HCT116 (cell line): Measurements from ENCODE around the gene DLX3. TPM values are rescaled to one million over a fixed set of nuclear protein-coding genes. Genes with fewer than 3 reads are reported as not detected.

Experiments
- ATAC-seq: fragments of 200-7000 bp; cut with Tn5 transposase; 2 replicates; pipeline ENCODE4 v1.9.1; 2020; ENCODE audit warnings: mild to moderate bottlenecking, moderate library complexity
- BruUV-seq: library from RNA; stranded (reverse); fragments of 400-500 nt; replicated peaks from 2 replicates; lab custom pipeline; 2021; lab: Mats Ljungman, UMichigan
- CTCF ChIA-PET: fragments of 300-600 bp; sonication (Branson Sonifier 250); formaldehyde crosslinking; loops from one replicate; lab custom pipeline; 2021; ENCODE audit warnings: antibody characterized with exemption; lab: Charles Lee
- POLR2A ChIA-PET: fragments of 300-600, 350-600 bp; sonication (Branson Sonifier 250); formaldehyde crosslinking; loops from one replicate; lab custom pipeline; 2021; ENCODE audit warnings: antibody characterized with exemption; lab: Charles Lee
- RAD21 ChIA-PET, 2 experiments: fragments of 300-600 bp; sonication (Branson Sonifier 250); formaldehyde crosslinking; loops; one replicate each; lab custom pipeline; 2023; ENCODE audit warnings: low total read pairs in 2 of 2; ENCODE audit not compliant: uncharacterized antibody in 2 of 2, unreplicated experiment in 2 of 2, low non-redundant PET in 1 of 2; lab: Charles Lee
- DNase-seq: peaks from one replicate; pipeline ENCODE4 v3.0.0-alpha.2; 2010; ENCODE audit warnings: low read depth, low spot score
- H2AFZ ChIP-seq: fragments of 200-600 bp; shearing (Covaris generic), sonication (generic); 2 replicates; pipeline ENCODE4 v1.6.1; 2017; ENCODE audit warnings: low read depth, mixed run types, mixed read lengths, antibody characterized with exemption, low read length; ENCODE audit not compliant: poor library complexity, severe bottlenecking
- H3K27ac ChIP-seq: 2 replicates; pipeline ENCODE4 v1.5.1; 2012; ENCODE audit warnings: low read depth, low read length
- H3K27me3 ChIP-seq: fragments of 200-600 bp; sonication (generic); 2 replicates; pipeline ENCODE4 v1.6.1; 2016; ENCODE audit warnings: mixed run types, low read length, mixed read lengths; ENCODE audit not compliant: insufficient read depth
- H3K36me3 ChIP-seq, 2 experiments: fragments of 200-500 bp in 1 of 2; fragments of 200-600 bp in 1 of 2; sonication (Bioruptor generic) in 1 of 2; sonication (generic) in 1 of 2; 2 replicates each; pipeline versions ENCODE4 v1.5.1 to v1.6.1; 2014 to 2016; ENCODE audit warnings: low read length in 2 of 2, inconsistent platforms in 1 of 2, mixed read lengths in 1 of 2, mixed run types in 1 of 2; ENCODE audit not compliant: insufficient read depth in 2 of 2, control insufficient read depth in 1 of 2
- H3K4me1 ChIP-seq, 2 experiments: fragments of 200-600 bp in 1 of 2; sonication (generic) in 1 of 2; 2 replicates each; pipeline versions ENCODE4 v1.5.1 to v1.6.1; 2012 to 2017; ENCODE audit warnings: low read length in 2 of 2, inconsistent platforms in 1 of 2, mild to moderate bottlenecking in 1 of 2, mixed read lengths in 1 of 2, mixed run types in 1 of 2, moderate library complexity in 1 of 2; ENCODE audit not compliant: insufficient read depth in 2 of 2, control insufficient read depth in 1 of 2
- H3K4me2 ChIP-seq: fragments of 200-600 bp; sonication (generic); 2 replicates; pipeline ENCODE4 v1.6.1; 2017; ENCODE audit warnings: mixed run types, low read length, mixed read lengths
- H3K4me3 ChIP-seq, 2 experiments: fragments of 200-600 bp in 1 of 2; sonication (generic) in 1 of 2; replicated peaks in 1 of 2; 2 replicates each; pipeline ENCODE4 v1.5.1; 2011 to 2016; ENCODE audit warnings: low read length in 2 of 2, control low read depth in 1 of 2, low read depth in 1 of 2, mild to moderate bottlenecking in 1 of 2, mixed read lengths in 1 of 2, mixed run types in 1 of 2
- H3K79me2 ChIP-seq: fragments of 200-600 bp; sonication (generic); 2 replicates; pipeline ENCODE4 v1.6.1; 2017; ENCODE audit warnings: mild to moderate bottlenecking, mixed run types, low read length, moderate library complexity, mixed read lengths; ENCODE audit not compliant: insufficient read depth
- H3K9ac ChIP-seq: fragments of 200-600 bp; sonication (generic); 2 replicates; pipeline ENCODE4 v1.6.1; 2016; ENCODE audit warnings: low read length, mixed read lengths
- H3K9me2 ChIP-seq: fragments of 200-600 bp; sonication (generic), shearing (Covaris generic); 2 replicates; pipeline ENCODE4 v1.6.1; 2017; ENCODE audit warnings: mixed run types, mild to moderate bottlenecking, moderate library complexity; ENCODE audit not compliant: insufficient read depth
- H3K9me3 ChIP-seq, 2 experiments: fragments of 200-500 bp in 1 of 2; fragments of 200-600 bp in 1 of 2; sonication (Bioruptor generic) in 1 of 2; sonication (generic) in 1 of 2; 2 replicates each; pipeline ENCODE4 v1.6.1; 2014 to 2017; ENCODE audit warnings: low read length in 2 of 2, mixed read lengths in 2 of 2, inconsistent platforms in 1 of 2, low read depth in 1 of 2, mild to moderate bottlenecking in 1 of 2, mixed run types in 1 of 2, moderate library complexity in 1 of 2; ENCODE audit not compliant: control insufficient read depth in 1 of 2, insufficient read depth in 1 of 2
- H4K20me1 ChIP-seq: fragments of 200-600 bp; sonication (generic), shearing (Covaris generic); 2 replicates; pipeline ENCODE4 v1.6.1; 2017; ENCODE audit warnings: mixed run types, mild to moderate bottlenecking, moderate library complexity; ENCODE audit not compliant: insufficient read depth
- ATF3 ChIP-seq: IDR thresholded peaks from 2 replicates; pipeline ENCODE4 v1.6.1; 2012
- CEBPB ChIP-seq: IDR thresholded peaks from 2 replicates; pipeline ENCODE4 v1.6.1; 2012; ENCODE audit warnings: low read depth
- EGR1 ChIP-seq: IDR thresholded peaks from 2 replicates; pipeline ENCODE4 v1.6.1; 2012; ENCODE audit warnings: low read depth
- EZH2 ChIP-seq: fragments of 200-600 bp; sonication (generic); IDR thresholded peaks from 2 replicates; pipeline ENCODE4 v1.6.1; 2017; ENCODE audit warnings: antibody characterized with exemption, mixed run types
- FOSL1 ChIP-seq: IDR thresholded peaks from 2 replicates; pipeline ENCODE4 v1.6.1; 2012; ENCODE audit warnings: low read depth
- MAX ChIP-seq: IDR thresholded peaks from 2 replicates; pipeline ENCODE4 v1.6.1; 2012
- POLR2A ChIP-seq: IDR thresholded peaks from 2 replicates; pipeline ENCODE4 v1.7.0; 2011; ENCODE audit warnings: borderline replicate concordance; ENCODE audit not compliant: insufficient read depth, insufficient read length; ENCODE audit errors: extremely low read depth
- POLR2AphosphoS5 ChIP-seq: IDR thresholded peaks from 2 replicates; pipeline ENCODE4 v1.6.1; 2011; ENCODE audit warnings: mild to moderate bottlenecking, low read depth, low read length, moderate library complexity
- SP1 ChIP-seq: IDR thresholded peaks from 2 replicates; pipeline ENCODE4 v1.6.1; 2012; ENCODE audit warnings: low read depth
- YY1 ChIP-seq: IDR thresholded peaks from 2 replicates; pipeline ENCODE4 v1.6.1; 2011; ENCODE audit warnings: low read length, low read depth, moderate library complexity, mild to moderate bottlenecking; ENCODE audit not compliant: insufficient replicate concordance; ENCODE audit errors: extremely low read depth
- ZFX ChIP-seq: fragments of 450-650 bp; IDR thresholded peaks from 2 replicates; pipeline ENCODE4 v1.6.1; 2017
- intact Hi-C: fragments of 100-400 bp; cut with micrococcal nuclease; formaldehyde crosslinking; loops from 2 replicates; pipeline ENCODE4 v1.10.0; 2022
- total RNA-seq: library from RNA; stranded (reverse); gene quantifications from one replicate; pipeline ENCODE4 v1.2.1, GENCODE V29; 2021; ENCODE audit not compliant: unreplicated experiment
- TF ChIP-seq, protein P1 (sequence below): IDR thresholded peaks from 2 replicates; pipeline ENCODE4 v1.6.1; 2011; ENCODE audit warnings: mild to moderate bottlenecking, low read length, moderate library complexity; ENCODE audit not compliant: insufficient replicate concordance; ENCODE audit errors: extremely low read depth
- TF ChIP-seq, protein P2 (sequence below), 3 experiments: fragments of 200-600 bp in 1 of 3; sonication (generic) in 1 of 3; IDR thresholded peaks in 2 of 3; conservative IDR thresholded peaks in 1 of 3; 2 replicates each; pipeline ENCODE4 v1.5.1; 2012 to 2017; ENCODE audit warnings: low read depth in 2 of 3, low read length in 2 of 3, antibody characterized with exemption in 1 of 3, borderline replicate concordance in 1 of 3, control low read depth in 1 of 3, mild to moderate bottlenecking in 1 of 3, mixed read lengths in 1 of 3, mixed run types in 1 of 3, moderate library complexity in 1 of 3; ENCODE audit not compliant: insufficient read depth in 1 of 3
- TF ChIP-seq, protein P3 (sequence below): IDR thresholded peaks from 2 replicates; pipeline ENCODE4 v1.6.1; 2012; ENCODE audit warnings: low read depth

The DLX3 gene
- total RNA-seq, 1 experiment from 2014 or later = not detected

- no peak for TF ChIP-seq EZH2
- TF ChIP-seq, protein P1, sequence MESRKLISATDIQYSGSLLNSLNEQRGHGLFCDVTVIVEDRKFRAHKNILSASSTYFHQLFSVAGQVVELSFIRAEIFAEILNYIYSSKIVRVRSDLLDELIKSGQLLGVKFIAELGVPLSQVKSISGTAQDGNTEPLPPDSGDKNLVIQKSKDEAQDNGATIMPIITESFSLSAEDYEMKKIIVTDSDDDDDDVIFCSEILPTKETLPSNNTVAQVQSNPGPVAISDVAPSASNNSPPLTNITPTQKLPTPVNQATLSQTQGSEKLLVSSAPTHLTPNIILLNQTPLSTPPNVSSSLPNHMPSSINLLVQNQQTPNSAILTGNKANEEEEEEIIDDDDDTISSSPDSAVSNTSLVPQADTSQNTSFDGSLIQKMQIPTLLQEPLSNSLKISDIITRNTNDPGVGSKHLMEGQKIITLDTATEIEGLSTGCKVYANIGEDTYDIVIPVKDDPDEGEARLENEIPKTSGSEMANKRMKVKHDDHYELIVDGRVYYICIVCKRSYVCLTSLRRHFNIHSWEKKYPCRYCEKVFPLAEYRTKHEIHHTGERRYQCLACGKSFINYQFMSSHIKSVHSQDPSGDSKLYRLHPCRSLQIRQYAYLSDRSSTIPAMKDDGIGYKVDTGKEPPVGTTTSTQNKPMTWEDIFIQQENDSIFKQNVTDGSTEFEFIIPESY = no peak
- no peak for TF ChIP-seq MAX
These were observed 2.0 kb downstream of the DLX3 start (continued) for GRCh38 chr17:49992933-49993422.

- Histone ChIP-seq H3K27ac (no peak overlapping the region), H3K4me2 (no peak overlapping the region), H3K9me3 (no peaks in the 10 kb centered on the region), H4K20me1 (no peaks in the 10 kb centered on the region), H3K4me3 (no peak overlapping the region), H3K79me2 (no peaks in the 10 kb centered on the region), H3K4me1 (peaks cover 10 to 24% of the 10 kb centered on the region in 2 experiments), H3K36me3 (no peaks in the 10 kb centered on the region), H2AFZ (no peak overlapping the region), H3K9ac (no peak overlapping the region), H3K27me3 (peaks cover 3% of the 10 kb centered on the region; the same call in 1 of the 2 replicates), H3K9me2 (no peaks in the 10 kb centered on the region)
- ChIA-PET POLR2A (no interaction called here), RAD21 (no interaction called here), CTCF (no interaction called here)
- intact Hi-C loops = no loop called here
- DNase-seq = no peak
- no TSS peak for BruUV-seq
- no peak for ATAC-seq
- TF ChIP-seq CEBPB (no peak), ATF3 (no peak), MAX (no peak), ZFX (no peak), FOSL1 (no peak), EZH2 (no peak), POLR2AphosphoS5 (no peak), SP1 (no peak), POLR2A (no peak), YY1 (no peak), EGR1 (no peak)
- TF ChIP-seq, protein P2, sequence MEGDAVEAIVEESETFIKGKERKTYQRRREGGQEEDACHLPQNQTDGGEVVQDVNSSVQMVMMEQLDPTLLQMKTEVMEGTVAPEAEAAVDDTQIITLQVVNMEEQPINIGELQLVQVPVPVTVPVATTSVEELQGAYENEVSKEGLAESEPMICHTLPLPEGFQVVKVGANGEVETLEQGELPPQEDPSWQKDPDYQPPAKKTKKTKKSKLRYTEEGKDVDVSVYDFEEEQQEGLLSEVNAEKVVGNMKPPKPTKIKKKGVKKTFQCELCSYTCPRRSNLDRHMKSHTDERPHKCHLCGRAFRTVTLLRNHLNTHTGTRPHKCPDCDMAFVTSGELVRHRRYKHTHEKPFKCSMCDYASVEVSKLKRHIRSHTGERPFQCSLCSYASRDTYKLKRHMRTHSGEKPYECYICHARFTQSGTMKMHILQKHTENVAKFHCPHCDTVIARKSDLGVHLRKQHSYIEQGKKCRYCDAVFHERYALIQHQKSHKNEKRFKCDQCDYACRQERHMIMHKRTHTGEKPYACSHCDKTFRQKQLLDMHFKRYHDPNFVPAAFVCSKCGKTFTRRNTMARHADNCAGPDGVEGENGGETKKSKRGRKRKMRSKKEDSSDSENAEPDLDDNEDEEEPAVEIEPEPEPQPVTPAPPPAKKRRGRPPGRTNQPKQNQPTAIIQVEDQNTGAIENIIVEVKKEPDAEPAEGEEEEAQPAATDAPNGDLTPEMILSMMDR (IDR thresholded peaks at IDR 0.05 in 2 of 3, conservative IDR thresholded peaks at IDR 0.05 in 1 of 3; ENCODE audit: borderline replicate concordance in 1 of 3, insufficient read depth in 1 of 3, low read depth in 2 of 3, low read length in 2 of 3) = no peak
- TF ChIP-seq, protein P3, sequence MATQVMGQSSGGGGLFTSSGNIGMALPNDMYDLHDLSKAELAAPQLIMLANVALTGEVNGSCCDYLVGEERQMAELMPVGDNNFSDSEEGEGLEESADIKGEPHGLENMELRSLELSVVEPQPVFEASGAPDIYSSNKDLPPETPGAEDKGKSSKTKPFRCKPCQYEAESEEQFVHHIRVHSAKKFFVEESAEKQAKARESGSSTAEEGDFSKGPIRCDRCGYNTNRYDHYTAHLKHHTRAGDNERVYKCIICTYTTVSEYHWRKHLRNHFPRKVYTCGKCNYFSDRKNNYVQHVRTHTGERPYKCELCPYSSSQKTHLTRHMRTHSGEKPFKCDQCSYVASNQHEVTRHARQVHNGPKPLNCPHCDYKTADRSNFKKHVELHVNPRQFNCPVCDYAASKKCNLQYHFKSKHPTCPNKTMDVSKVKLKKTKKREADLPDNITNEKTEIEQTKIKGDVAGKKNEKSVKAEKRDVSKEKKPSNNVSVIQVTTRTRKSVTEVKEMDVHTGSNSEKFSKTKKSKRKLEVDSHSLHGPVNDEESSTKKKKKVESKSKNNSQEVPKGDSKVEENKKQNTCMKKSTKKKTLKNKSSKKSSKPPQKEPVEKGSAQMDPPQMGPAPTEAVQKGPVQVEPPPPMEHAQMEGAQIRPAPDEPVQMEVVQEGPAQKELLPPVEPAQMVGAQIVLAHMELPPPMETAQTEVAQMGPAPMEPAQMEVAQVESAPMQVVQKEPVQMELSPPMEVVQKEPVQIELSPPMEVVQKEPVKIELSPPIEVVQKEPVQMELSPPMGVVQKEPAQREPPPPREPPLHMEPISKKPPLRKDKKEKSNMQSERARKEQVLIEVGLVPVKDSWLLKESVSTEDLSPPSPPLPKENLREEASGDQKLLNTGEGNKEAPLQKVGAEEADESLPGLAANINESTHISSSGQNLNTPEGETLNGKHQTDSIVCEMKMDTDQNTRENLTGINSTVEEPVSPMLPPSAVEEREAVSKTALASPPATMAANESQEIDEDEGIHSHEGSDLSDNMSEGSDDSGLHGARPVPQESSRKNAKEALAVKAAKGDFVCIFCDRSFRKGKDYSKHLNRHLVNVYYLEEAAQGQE = no peak
These were observed 2.7 kb downstream of the DLX3 start for GRCh38 chr17:49992191-49992932.
